Osteocyte (in vitro differentiated cells): ENCODE data around the gene TBX15. TPM values are rescaled to one million over a fixed set of nuclear protein-coding genes. Genes with fewer than 3 reads are reported as not detected.

Source experiments
- DNase-seq: peaks from one replicate; pipeline ENCODE4 v3.0.0; 2021; ENCODE audit warnings: mixed read lengths; ENCODE audit not compliant: unreplicated experiment; ENCODE audit errors: extremely low spot score
- H3K27ac Mint-ChIP-seq: one replicate; pipeline ENCODE4 v1.8.0; 2021; ENCODE audit warnings: mild to moderate bottlenecking, mixed read lengths; ENCODE audit not compliant: unreplicated experiment
- H3K27me3 Mint-ChIP-seq: one replicate; pipeline ENCODE4 v1.8.0; 2021; ENCODE audit warnings: mixed read lengths; ENCODE audit not compliant: unreplicated experiment
- H3K36me3 Mint-ChIP-seq: one replicate; pipeline ENCODE4 v1.8.0; 2021; ENCODE audit warnings: mixed read lengths; ENCODE audit not compliant: unreplicated experiment
- H3K4me1 Mint-ChIP-seq: one replicate; pipeline ENCODE4 v1.8.0; 2021; ENCODE audit warnings: mixed read lengths; ENCODE audit not compliant: unreplicated experiment
- H3K4me3 Mint-ChIP-seq: one replicate; pipeline ENCODE4 v1.8.0; 2021; ENCODE audit warnings: mild to moderate bottlenecking, moderate library complexity, mixed read lengths; ENCODE audit not compliant: unreplicated experiment
- H3K9me3 Mint-ChIP-seq: one replicate; pipeline ENCODE4 v1.8.0; 2021; ENCODE audit warnings: mixed read lengths; ENCODE audit not compliant: unreplicated experiment
- total RNA-seq: library from RNA; stranded (reverse); gene quantifications from 2 replicates; pipeline ENCODE4 v1.2.1, GENCODE V29; 2021
- TF ChIP-seq, protein P1 (sequence below): fragments of 200-600 bp; sonication (generic); IDR thresholded peaks from 2 replicates; pipeline ENCODE4 v1.5.0; 2021; ENCODE audit warnings: antibody characterized with exemption, mild to moderate bottlenecking, moderate library complexity

TBX15 gene
- total RNA-seq, 1 donor from 2014 or later = 4.3 TPM

DNA sequence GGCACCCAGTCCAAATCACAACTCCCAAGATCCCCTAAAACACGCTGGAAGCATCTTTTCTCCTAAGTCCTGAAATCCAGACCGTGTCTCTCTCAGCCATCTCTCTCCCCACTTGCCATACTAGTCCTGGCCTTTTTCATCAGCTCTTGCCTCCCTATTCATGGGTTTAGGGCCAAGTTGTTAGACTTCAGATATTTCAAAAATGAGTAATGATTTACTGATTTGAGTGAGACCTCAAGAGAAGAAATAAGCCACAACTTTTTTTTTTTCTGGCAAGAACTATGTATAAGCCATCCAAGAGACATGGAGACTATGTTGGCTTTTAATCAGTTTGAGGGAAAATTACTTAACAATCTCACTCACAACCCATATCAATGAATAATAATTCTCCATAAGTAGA is 62.5 kb downstream of the TBX15 start:
- no peaks in the 10 kb centered on the region for H3K36me3 Mint-ChIP-seq
- H3K4me1 Mint-ChIP-seq = no peaks in the 10 kb centered on the region
- no peak overlapping the region for H3K4me3 Mint-ChIP-seq
- H3K9me3 Mint-ChIP-seq = peaks cover 6% of the 10 kb centered on the region
- TF ChIP-seq, protein P1, sequence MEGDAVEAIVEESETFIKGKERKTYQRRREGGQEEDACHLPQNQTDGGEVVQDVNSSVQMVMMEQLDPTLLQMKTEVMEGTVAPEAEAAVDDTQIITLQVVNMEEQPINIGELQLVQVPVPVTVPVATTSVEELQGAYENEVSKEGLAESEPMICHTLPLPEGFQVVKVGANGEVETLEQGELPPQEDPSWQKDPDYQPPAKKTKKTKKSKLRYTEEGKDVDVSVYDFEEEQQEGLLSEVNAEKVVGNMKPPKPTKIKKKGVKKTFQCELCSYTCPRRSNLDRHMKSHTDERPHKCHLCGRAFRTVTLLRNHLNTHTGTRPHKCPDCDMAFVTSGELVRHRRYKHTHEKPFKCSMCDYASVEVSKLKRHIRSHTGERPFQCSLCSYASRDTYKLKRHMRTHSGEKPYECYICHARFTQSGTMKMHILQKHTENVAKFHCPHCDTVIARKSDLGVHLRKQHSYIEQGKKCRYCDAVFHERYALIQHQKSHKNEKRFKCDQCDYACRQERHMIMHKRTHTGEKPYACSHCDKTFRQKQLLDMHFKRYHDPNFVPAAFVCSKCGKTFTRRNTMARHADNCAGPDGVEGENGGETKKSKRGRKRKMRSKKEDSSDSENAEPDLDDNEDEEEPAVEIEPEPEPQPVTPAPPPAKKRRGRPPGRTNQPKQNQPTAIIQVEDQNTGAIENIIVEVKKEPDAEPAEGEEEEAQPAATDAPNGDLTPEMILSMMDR = no peak
- no peak for DNase-seq
- no peak overlapping the region for H3K27ac Mint-ChIP-seq
- H3K27me3 Mint-ChIP-seq = no peaks in the 10 kb centered on the region

- TF ChIP-seq, protein P1 = no peak
- Mint-ChIP-seq H3K4me1 (no peaks in the 10 kb centered on the region), H3K27me3 (no peaks in the 10 kb centered on the region), H3K4me3 (no peak overlapping the region), H3K27ac (no peak overlapping the region), H3K9me3 (peaks cover 5% of the 10 kb centered on the region), H3K36me3 (no peaks in the 10 kb centered on the region)
- no peak for DNase-seq
Measured at GRCh38 chr1:118923319-118923718, 64.8 kb downstream of the TBX15 start.

DNA sequence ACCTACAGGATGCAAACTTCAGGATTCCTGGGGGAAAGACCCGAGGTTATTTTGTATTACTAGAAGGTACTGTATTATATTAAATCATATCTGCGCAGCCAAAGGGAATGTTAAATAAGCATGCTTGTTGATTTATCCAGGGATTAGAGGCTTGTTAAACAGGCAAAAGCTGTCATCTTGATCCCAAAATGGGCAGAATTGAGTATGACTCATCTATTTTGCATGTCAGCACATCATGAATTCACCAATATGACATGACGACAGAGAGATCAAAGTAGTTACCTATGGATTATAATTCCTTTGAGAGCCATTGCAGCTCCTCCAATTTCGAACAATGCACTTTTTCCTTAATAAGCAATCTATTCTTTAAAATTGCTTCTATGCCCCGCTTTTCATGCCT is 66.1 kb downstream of the TBX15 start:
- Mint-ChIP-seq H3K27ac (no peak overlapping the region), H3K4me3 (no peak overlapping the region), H3K4me1 (no peaks in the 10 kb centered on the region), H3K9me3 (peaks cover 5% of the 10 kb centered on the region), H3K27me3 (no peaks in the 10 kb centered on the region), H3K36me3 (no peaks in the 10 kb centered on the region)
- TF ChIP-seq, protein P1 = no peak
- no peak for DNase-seq

DNA sequence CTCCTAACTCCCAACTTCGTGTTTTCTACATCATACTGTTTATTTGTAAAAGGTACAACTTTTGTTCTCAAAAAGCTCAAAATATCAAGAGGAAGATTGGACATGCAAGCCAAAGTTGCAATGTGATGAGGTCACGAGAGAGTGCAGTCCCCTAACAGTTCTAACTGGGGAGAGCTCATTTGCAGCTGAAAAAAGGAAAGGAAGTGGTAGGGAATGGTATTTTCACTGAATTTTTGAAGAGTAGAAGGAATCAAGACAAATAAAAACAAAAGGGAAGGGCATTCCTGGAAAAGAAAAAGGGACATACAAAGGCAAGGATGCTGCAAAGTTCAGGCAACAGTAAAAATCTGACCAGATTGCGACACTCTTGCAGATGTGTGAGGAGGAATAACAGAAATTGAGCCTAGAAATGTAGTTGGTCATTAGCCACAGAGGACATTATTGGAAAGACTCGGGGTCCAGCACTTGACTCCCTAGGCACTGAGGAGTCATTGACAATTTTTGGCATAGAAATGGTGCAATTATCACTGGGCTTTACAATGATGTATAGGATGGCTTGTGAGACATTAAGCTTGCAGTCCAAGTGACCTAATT is 67.9 kb downstream of the TBX15 start:
- TF ChIP-seq, protein P1 = no peak
- H3K4me3 Mint-ChIP-seq = no peak overlapping the region
- H3K27ac Mint-ChIP-seq = no peak overlapping the region
- peaks cover 5% of the 10 kb centered on the region for H3K9me3 Mint-ChIP-seq
- no peak for DNase-seq
- H3K36me3 Mint-ChIP-seq = no peaks in the 10 kb centered on the region
- H3K27me3 Mint-ChIP-seq = no peaks in the 10 kb centered on the region
- no peaks in the 10 kb centered on the region for H3K4me1 Mint-ChIP-seq

- Mint-ChIP-seq H3K27ac (no peak overlapping the region), H3K9me3 (peaks cover 5% of the 10 kb centered on the region), H3K27me3 (no peaks in the 10 kb centered on the region), H3K36me3 (no peaks in the 10 kb centered on the region), H3K4me3 (no peak overlapping the region), H3K4me1 (no peaks in the 10 kb centered on the region)
- DNase-seq = no peak
- TF ChIP-seq, protein P1 = no peak
Measured at GRCh38 chr1:118918940-118919259, 69.2 kb downstream of the TBX15 start.
